Vagina (tissue), 2 donors: ENCODE results near the gene CASKIN2. TPM values are rescaled to one million over a fixed set of nuclear protein-coding genes. Genes with fewer than 3 reads are reported as not detected.
A peak's percentile ranks its signal among the peaks of the same experiment; 100 is the strongest.
"Not testable (repeated sequence)": the region's sequence is repeated elsewhere in the genome, so short reads cannot be mapped to it uniquely, and the experiment has no call there.

Experiments
- DNase-seq, 2 donors: peaks; one replicate each; pipeline ENCODE4 v3.0.0-alpha.2; 2017; ENCODE audit errors: extremely low spot score in 2 of 2
- H3K27ac ChIP-seq: fragments of 200-600 bp; sonication (generic); one replicate; pipeline ENCODE4 v1.5.1; 2019
- H3K27me3 ChIP-seq: fragments of 200-600 bp; sonication (generic); one replicate; pipeline ENCODE4 v1.5.1; 2019
- H3K36me3 ChIP-seq, 2 donors: fragments of 200-600 bp; sonication (generic); one replicate each; pipeline ENCODE4 v1.5.1; 2017 to 2019
- H3K4me1 ChIP-seq: fragments of 200-600 bp; sonication (generic); one replicate; pipeline ENCODE4 v1.5.1; 2019
- H3K4me3 ChIP-seq, 2 donors: fragments of 200-600 bp; sonication (generic); 1 replicate in 1 of 2; 2 replicates in 1 of 2; pipeline ENCODE4 v1.5.1; 2016 to 2019
- H3K9me3 ChIP-seq: fragments of 200-600 bp; sonication (generic); one replicate; pipeline ENCODE4 v1.5.1; 2019
- CTCF ChIP-seq, 3 experiments: fragments of 450-650 bp in 2 of 3; fragments of 200-600 bp in 1 of 3; sonication (generic) in 1 of 3; IDR thresholded peaks; one replicate each; pipeline ENCODE4 v1.5.1; 2017 to 2019; ENCODE audit warnings: antibody characterized with exemption in 3 of 3, mild to moderate bottlenecking in 2 of 3, moderate library complexity in 2 of 3
- POLR2A ChIP-seq, 2 donors: fragments of 450-650 bp; IDR thresholded peaks; one replicate each; pipeline ENCODE4 v1.6.1; 2017; ENCODE audit warnings: antibody characterized with exemption in 2 of 2, mild to moderate bottlenecking in 2 of 2, moderate library complexity in 2 of 2
- POLR2AphosphoS5 ChIP-seq, 2 donors: sonication (generic); formaldehyde crosslinking; IDR thresholded peaks; one replicate each; pipeline ENCODE4 v1.9.0; 2017; ENCODE audit warnings: antibody characterized with exemption in 2 of 2, mild to moderate bottlenecking in 2 of 2, low read depth in 1 of 2; ENCODE audit not compliant: insufficient read depth in 1 of 2
- intact Hi-C: fragments of 100-400 bp; cut with DNase I; formaldehyde crosslinking; loops from one replicate; pipeline ENCODE4 v1.15.1; 2023
- total RNA-seq: library from RNA; depleted of rRNA; stranded (reverse); fragments of >200 nt; gene quantifications from one replicate; pipeline ENCODE4 v1.2.3, GENCODE V29; 2016

Gene CASKIN2
- total RNA-seq, 1 donor from 2014 or later, result 19.9 TPM

- peaks cover 31% of the 10 kb centered on the region for H3K4me1 ChIP-seq
- TF ChIP-seq POLR2A (IDR thresholded peaks at IDR 0.05) (no peak), POLR2AphosphoS5 (IDR thresholded peaks at IDR 0.05; ENCODE audit: insufficient read depth in 1 of 2, low read depth in 1 of 2) (no peak), CTCF (IDR thresholded peaks at IDR 0.05) (no peak)
- peak overlapping the region; percentile 70 to 77 for H3K4me3 ChIP-seq
- intact Hi-C loops, result no loop called here
- peak overlapping the region; percentile 80 for H3K27ac ChIP-seq
- H3K27me3 ChIP-seq, result no peaks in the 10 kb centered on the region
- DNase-seq, result no peak
- H3K36me3 ChIP-seq, result no peaks in the 10 kb centered on the region
- no peaks in the 10 kb centered on the region for H3K9me3 ChIP-seq
Measured at GRCh38 chr17:75457047-75457654, 58.2 kb downstream of the CASKIN2 start.

- TF ChIP-seq POLR2A (IDR thresholded peaks at IDR 0.05) (no peak), POLR2AphosphoS5 (IDR thresholded peaks at IDR 0.05; ENCODE audit: insufficient read depth in 1 of 2, low read depth in 1 of 2) (peak; percentile 80 to 86), CTCF (IDR thresholded peaks at IDR 0.05) (no peak)
Measured at GRCh38 chr17:75456417-75457046, 58.8 kb downstream of the CASKIN2 start, which contains the start of gene TMEM94. Gene TMEM94 (plus strand): TSS chr17:75456635. CDS start chr17:75471906, 15,271 bp downstream.

GRCh38 chr17:75456039-75456416 lies 59.3 kb downstream of the CASKIN2 start:
- Histone ChIP-seq H3K27me3 (no peaks in the 10 kb centered on the region), H3K4me1 (peaks cover 31% of the 10 kb centered on the region), H3K9me3 (no peaks in the 10 kb centered on the region), H3K27ac (peak overlapping the region; percentile 73), H3K36me3 (no peaks in the 10 kb centered on the region), H3K4me3 (peak overlapping the region; percentile 70 to 77)
- TF ChIP-seq CTCF (IDR thresholded peaks at IDR 0.05) (peak in 1 of 3 experiments; percentile 6), POLR2A (IDR thresholded peaks at IDR 0.05) (no peak), POLR2AphosphoS5 (IDR thresholded peaks at IDR 0.05; ENCODE audit: insufficient read depth in 1 of 2, low read depth in 1 of 2) (no peak)
- intact Hi-C loops, result no loop called here
- no peak for DNase-seq

More at GRCh38 chr17:75456417-75457046, 58.8 kb downstream of the CASKIN2 start, which contains the start of gene TMEM94:
- Histone ChIP-seq H3K27me3 (no peaks in the 10 kb centered on the region), H3K4me3 (peak within 1 kb of the TSS; percentile 70 to 77), H3K36me3 (no peaks in the 10 kb centered on the region), H3K4me1 (peaks cover 31% of the 10 kb centered on the region), H3K9me3 (no peaks in the 10 kb centered on the region), H3K27ac (peak within 1 kb of the TSS; percentile 80)
- DNase-seq, result peak in 1 of 2 donors; percentile 97
- intact Hi-C loops, result no loop called here

- DNase-seq, H3K27me3 ChIP-seq, H3K27ac ChIP-seq, H3K9me3 ChIP-seq, H3K4me3 ChIP-seq, H3K36me3 ChIP-seq, intact Hi-C loops: not testable (repeated sequence)
- H3K4me1 ChIP-seq, result peaks cover 24% of the 10 kb centered on the region
Measured at GRCh38 chr17:75454672-75455071, 60.7 kb downstream of the CASKIN2 start.

GRCh38 chr17:75454193-75454592 lies 61.1 kb downstream of the CASKIN2 start:
- peaks cover 20% of the 10 kb centered on the region for H3K4me1 ChIP-seq
- TF ChIP-seq POLR2A (IDR thresholded peaks at IDR 0.05), result no peak
- no peak for TF ChIP-seq CTCF (IDR thresholded peaks at IDR 0.05)
- no peak for TF ChIP-seq POLR2AphosphoS5 (IDR thresholded peaks at IDR 0.05; ENCODE audit: insufficient read depth in 1 of 2, low read depth in 1 of 2)
- no peaks in the 10 kb centered on the region for H3K9me3 ChIP-seq
- no peaks in the 10 kb centered on the region for H3K27me3 ChIP-seq
- intact Hi-C loops, result no loop called here
- DNase-seq, result no peak
- no peak overlapping the region for H3K27ac ChIP-seq
- H3K36me3 ChIP-seq, result no peaks in the 10 kb centered on the region
- H3K4me3 ChIP-seq, result no peak overlapping the region
